SIG-M5 treated with dmso at 0.1 percent for 504 hours (cell line): ENCODE measurements around the gene KIF4B.
"Not testable (repeated sequence)": the region's sequence is repeated elsewhere in the genome, so short reads cannot be mapped to it uniquely, and the experiment has no call there.

Experiments
- DNase-seq: peaks from one replicate; lab custom pipeline; 2025; ENCODE audit not compliant: unreplicated experiment; lab: John Stamatoyannopoulos, UW

Gene KIF4B, protein sequence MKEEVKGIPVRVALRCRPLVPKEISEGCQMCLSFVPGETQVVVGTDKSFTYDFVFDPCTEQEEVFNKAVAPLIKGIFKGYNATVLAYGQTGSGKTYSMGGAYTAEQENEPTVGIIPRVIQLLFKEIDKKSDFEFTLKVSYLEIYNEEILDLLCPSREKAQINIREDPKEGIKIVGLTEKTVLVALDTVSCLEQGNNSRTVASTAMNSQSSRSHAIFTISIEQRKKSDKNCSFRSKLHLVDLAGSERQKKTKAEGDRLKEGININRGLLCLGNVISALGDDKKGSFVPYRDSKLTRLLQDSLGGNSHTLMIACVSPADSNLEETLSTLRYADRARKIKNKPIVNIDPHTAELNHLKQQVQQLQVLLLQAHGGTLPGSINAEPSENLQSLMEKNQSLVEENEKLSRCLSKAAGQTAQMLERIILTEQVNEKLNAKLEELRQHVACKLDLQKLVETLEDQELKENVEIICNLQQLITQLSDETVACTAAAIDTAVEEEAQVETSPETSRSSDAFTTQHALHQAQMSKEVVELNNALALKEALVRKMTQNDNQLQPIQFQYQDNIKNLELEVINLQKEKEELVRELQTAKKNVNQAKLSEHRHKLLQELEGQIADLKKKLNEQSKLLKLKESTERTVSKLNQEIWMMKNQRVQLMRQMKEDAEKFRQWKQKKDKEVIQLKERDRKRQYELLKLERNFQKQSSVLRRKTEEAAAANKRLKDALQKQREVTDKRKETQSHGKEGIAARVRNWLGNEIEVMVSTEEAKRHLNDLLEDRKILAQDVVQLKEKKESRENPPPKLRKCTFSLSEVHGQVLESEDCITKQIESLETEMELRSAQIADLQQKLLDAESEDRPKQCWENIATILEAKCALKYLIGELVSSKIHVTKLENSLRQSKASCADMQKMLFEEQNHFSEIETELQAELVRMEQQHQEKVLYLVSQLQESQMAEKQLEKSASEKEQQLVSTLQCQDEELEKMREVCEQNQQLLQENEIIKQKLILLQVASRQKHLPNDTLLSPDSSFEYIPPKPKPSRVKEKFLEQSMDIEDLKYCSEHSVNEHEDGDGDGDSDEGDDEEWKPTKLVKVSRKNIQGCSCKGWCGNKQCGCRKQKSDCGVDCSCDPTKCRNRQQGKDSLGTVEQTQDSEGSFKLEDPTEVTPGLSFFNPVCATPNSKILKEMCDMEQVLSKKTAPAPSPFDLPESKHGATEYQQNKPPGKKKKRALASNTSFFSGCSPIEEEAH

DNA sequence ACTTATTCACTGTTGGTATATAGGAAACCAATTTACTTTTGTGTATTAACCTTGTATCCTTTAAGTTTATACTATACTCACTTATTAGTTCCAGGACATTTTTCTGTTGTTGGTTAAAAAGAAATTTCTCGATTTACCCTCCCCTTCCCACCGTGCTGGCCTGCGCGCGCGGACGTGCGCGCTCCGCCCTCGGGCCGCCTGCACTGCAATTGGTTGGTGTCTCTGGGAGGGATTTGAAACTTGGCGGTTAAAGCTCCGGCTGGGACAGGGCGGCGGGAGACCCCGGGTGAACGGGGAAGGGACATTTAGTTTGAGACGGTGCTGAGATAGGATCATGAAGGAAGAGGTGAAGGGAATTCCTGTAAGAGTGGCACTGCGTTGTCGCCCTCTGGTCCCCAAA lies at the start of gene KIF4B:
Gene KIF4B (plus strand): TSS at position 230 of the 400 bp plus-strand sequence. CDS start 105 bp downstream, at position 335.
- DNase-seq = no peak

DNA sequence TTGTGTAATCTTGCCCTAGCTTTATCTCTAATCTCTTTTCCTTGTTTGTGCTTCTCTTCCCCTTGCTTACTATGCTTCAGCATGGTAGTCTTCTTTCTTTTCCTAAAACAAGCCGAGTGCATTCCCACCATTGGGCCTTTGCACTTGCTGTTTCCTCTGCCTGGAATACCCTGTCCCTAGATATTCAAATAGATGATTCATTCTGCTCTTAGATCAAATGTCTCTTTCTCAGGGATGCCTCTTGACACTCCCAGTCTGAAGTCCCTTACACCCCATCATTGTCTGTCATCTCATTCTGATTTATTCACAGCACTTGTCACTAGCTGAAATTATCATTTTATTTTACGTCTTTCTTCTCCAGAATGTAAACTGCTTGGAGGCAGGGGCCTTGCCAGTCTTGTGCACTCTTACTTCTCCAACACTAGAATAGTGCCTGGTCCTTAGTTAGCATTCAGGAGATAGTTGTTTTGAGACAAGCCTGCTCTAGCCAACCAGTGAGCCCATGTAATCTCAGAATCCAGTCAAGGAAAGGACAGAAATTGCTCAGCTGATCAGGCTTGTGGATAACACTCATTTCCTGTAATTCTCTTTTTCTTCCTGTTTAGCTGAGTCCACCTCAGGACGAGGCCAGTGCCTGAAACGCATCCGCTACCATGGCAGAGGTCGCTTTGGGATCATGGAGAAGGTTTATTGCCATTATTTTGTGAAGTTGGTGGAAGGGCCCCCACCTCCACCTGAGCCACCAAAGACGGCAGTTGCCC lies 47.3 kb upstream of the KIF4B start:
- DNase-seq = no peak

DNA sequence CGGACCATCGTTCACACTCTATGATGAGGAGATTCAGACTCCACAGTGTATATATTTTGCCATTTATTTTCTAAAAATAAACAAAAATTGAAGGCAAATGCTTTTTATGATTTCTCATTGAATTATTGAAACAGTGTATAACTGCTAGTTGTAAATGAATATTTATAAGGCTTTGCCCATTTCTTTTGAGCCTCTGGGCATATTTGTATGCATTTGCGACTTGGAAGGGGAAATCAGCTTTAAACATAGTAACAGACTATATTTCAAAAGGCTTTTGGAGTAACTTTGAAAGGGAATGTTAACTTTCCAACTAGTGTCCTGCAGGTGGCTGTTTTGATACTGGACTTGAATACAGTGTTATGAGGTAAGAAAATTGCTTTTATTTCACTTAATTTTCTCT lies 46.7 kb upstream of the KIF4B start:
- no peak for DNase-seq

DNA sequence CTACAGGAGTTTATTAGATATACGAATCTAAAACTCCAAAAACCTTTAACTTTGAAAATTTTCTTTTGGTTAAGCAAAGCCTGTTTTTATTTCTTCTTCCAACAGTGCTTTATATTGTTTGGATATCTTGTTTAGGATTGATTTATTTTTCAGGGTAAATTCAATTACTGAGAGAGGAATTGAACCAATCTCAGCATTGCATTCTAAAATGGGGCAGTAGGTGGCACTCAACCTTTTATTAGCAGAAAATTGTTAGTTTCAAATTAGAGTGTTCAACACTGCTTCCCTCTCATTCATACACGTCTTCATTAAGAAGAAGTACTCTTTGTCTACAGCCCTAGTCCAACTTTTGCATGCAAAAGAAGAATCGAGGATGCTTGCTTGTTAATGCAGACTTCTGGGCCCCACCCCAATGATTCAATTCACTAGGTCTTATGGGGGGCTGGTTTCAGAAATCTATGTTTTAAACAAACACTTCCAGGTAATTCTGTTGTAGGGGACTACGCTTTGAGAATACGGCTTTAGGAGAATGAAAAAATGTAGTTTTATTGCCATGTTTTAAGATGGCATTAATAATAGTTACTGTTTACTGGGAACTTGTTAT lies 46.0 kb upstream of the KIF4B start:
- DNase-seq = no peak

DNA sequence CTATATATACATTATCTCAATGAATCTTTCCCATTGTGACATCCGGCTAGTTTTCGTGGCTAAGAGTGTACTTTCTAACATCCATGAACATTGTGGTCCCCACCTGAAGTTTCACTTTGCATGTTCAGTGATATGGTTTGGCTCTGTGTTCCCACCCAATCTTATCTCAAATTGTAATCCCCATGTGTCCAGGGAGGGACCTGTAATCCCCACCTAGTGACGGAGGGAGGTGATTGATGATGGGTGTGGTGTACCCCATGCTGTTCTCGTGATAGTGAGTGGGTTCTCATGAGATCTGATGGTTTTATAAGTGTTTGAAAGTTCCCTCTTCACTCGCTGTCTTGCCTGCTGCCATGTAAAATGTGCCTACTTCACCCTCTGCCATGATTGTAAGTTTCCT lies 44.6 kb upstream of the KIF4B start:
- no peak for DNase-seq

DNA sequence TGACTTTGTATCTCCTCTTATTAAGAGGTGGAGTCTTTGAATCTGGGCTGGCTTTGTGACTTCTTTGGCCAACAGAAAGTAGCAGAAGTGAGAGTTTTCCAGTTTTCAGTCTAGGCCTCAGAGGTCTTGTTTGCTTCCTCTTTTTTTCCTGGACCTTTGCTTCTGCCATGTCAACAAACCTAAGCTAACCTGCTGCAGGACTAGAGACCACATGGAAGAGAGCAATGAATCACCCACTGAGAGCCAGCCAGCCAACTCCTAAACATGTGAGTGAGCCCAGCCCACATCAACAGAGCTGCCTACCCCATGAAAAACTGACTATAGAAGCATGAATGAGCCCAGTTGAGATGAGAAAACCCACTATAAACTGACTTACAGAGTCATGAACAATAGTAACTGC lies 42.8 kb upstream of the KIF4B start:
- peak; percentile 23 for DNase-seq

DNA sequence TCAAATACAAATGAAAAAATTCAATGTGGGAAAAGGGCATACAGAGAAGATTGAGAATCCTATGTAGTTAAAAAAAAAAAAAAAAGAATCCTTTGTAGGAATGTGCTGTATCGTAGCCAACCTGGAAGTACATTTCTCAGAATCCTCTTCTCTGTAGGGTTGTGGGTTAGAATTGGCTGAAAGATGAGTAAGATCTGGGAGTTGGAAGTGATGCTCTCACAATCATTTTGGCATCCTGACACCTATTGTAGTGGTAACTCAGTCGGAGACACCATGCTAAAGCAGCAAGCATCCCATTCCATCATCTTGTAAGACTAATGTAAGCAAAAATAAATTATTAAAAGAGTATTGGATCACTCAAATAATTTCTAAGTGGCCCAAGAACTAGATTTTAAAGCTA lies 42.1 kb upstream of the KIF4B start:
- no peak for DNase-seq

DNA sequence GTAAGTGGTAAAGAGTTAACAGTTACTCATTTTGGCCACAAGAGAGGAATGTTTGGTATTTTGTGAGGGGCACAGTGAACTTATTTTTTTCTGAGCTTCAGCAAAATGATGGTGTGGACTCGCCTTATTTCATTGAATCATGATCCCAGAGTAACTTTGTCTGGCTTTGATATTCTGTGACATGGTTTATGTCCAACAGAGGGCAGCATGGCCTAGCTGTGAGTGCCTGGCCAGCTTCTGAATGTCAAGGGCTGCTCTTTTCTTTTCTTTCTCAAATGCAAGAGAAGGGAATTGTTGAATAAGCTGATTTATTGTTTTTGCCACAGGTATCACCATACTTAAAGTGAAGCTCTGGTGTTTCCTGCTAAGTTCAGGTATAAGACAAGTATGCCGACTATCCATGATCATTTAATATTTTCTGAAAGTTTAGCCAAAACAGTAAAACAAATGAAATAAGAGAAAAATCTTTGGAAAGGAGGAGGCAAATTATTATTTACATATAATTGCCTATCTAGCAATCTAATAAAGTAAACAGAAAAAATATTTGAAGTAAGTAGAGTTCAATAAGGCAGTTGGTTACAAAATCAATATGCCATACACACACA lies 41.0 kb upstream of the KIF4B start:
- peak; percentile 51 for DNase-seq

DNA sequence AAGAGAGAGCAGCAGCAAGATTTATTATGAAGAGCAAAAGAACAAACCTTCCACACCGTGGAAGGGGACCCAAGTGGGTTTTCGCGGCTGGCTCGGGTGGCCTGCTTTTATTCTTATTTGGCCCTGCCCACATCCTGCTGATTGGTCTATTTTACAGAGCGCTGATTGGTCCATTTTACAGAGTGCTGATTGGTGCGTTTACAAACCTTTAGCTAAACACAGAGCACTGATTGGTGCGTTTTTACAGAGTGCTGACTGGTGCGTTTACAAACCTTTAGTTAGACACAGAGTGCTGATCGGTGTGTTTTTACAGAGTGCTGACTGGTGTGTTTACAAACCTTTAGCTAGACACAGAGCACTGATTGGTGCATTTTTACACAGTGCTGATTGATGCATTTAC lies 37.5 kb upstream of the KIF4B start:
- DNase-seq = not testable (repeated sequence)

DNA sequence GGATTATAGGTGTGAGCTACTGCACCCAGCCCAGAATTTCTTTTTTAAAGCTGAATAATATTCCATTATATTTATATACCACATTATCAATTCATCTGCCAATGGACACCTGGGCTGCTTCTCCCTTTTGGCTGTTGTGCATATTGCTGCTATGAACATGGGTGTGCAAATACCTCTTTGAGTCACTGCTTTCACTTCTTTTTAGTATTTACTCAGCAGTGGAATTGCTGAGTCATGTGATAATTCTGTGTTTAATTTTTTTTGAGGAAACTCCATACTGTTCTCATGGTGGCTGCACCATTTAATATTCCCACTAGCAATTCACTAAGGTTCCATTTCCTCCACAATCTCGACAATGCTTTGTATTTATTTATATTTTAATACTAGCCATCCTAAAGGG lies 36.1 kb upstream of the KIF4B start:
- peak; percentile 18 for DNase-seq

DNA sequence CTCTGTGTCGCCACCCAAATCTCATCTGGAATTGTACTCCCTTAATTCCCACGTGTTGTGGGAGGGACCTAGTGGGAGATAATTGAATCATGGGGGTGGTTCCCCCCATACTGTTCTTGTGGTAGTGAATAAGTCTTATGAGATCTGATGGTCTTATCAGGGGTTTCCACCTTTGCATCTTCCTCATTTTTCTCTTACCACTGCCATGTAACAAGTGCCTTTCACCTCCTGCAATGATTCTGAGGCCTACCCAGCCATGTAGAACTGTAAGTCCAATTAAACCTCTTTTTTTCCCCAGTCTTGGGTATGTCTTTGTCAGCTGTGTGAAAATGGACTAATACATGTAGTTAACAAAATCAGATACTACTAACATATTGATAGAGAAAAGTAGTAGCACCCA lies 35.3 kb upstream of the KIF4B start:
- not testable (repeated sequence) for DNase-seq

DNA sequence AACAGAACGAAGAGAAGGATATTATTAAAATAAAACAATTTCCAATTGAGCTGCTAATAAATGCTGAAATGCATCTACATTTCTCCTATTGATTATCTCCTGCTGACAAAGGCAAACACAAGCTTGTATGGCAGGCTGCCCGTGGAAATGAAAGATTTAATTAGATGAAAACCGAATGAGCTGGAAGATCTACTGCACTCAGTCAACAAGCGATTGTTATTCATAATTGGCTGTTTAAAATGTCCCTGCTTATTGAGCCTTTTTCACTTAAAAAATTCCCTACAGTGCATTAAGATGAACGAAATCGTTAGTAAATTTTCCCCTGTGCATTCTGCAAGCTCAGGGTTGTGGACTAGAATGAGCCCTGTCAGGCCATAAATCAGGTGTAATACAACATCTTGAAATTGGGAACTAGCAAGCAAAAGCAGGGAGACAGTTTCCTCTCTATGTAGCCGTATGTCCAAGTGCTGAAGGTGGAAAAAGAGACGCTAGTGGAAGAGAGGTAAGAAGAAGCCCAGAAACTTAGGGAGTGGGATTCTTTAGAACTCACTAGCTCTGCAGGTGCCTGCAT lies 28.5 kb upstream of the KIF4B start:
- no peak for DNase-seq

DNA sequence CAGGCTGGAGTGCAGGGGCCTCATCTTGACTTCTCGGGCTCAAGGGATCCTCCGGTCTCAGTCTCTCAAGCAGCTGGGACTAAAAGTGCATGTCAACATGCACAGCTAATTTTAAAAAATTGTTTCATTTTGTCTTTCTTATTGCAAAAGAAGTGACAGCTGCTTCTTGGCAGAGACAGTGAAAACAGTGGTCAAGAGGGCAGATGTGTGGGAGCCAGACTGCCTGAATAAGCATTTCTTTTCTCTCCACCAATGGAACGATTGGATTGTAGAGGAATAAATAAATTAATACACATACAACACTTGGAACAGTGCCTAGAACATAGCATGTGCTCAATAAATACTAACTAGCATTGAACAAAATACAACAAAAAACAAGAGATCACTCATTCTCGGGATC lies 27.4 kb upstream of the KIF4B start:
- DNase-seq = no peak

DNA sequence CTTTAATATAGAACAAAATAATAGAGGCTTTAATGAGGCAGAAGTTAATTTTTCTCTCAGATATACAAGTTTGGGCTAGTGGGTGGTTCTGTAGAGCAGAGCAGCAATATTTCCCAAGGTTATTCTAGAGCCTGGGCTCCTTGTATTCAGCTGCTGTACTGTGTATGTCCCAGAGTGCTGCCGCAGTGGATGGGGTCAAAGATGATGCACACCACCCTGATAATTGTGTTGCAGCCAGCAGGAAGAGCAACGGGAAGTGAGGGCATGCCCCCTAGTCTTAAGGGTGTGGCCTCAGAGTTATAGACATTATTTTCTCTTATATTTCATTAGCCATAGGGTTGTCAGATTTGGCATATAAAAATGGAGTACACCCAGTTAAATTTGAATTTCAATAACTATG lies 23.9 kb upstream of the KIF4B start:
- no peak for DNase-seq

DNA sequence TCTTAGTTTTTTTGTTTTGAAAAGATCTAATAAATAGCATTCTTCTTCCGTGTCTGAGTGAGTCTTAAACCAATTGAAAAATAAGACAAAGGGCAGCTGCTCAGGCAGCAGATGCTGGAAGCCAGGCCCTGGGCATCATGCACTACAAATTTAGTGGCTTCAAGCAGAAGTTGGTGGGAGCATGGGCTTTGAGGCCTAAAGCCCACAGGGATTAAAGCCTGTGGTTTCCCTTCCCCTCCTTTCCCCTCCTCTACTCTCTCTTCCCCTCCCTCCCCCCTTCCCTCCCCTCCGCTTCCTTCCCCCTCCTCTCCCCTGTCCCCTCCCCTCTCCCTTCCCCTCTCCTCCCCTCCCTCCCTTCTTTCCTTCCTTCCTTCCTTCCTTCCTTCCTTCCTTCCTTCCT lies 20.1 kb upstream of the KIF4B start:
- DNase-seq = no peak

DNA sequence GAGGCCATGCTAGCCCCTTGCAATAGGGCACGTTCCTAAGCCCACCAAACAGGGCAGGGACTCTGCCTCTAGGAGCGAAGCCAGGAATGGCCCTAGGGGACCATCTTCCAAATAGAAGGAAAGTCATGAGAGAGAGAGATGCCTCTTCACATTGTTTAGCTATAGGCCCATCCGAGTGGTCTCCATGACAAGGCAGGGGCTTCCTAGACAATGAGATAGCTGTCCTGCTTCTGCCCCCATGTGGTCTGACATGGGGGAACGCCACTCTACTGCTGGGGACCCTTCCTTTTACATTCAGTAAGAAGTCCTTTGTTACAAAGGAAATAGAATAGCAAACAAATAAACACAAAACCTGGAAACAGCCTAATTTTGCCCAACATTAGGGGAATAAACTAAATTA lies 17.9 kb upstream of the KIF4B start:
- no peak for DNase-seq

DNA sequence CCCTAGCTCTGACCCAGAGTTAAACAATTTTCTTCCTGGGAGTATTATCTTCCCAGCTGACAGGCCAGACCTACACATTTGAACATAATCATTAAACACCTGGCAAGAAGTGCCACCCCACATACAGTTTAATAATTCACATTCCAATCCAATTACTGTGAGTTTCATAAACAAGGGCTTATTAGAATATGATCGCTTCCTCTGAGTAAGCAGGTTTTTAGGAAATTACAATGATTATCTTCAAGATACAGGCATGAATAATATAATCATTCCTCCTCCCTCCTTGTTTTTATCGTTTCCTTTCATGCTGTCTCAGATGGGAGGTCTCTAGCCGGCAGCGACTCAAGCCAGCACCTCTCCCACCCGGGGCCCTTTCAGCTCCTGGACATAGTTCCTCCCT lies 15.8 kb upstream of the KIF4B start:
- DNase-seq = no peak

DNA sequence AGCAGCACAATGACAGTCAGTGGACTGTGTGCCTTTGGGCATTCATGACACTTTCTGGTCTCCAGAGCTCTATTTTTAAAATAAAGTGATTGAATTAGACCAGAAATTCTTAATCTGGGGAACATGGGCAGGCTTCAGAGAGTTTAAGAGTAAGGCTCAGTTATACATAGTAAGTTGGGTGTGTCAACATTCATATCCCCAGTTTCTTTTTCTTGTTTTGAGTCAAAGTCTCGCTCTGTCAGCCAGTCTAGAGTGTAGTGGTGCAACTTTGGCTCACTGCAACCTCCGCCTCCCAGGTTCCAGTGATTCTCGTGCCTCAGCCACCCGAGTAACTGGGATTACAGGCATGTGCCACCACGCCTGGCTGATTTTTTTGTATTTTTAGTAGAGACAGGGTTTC lies 13.7 kb upstream of the KIF4B start:
- DNase-seq = no peak

DNA sequence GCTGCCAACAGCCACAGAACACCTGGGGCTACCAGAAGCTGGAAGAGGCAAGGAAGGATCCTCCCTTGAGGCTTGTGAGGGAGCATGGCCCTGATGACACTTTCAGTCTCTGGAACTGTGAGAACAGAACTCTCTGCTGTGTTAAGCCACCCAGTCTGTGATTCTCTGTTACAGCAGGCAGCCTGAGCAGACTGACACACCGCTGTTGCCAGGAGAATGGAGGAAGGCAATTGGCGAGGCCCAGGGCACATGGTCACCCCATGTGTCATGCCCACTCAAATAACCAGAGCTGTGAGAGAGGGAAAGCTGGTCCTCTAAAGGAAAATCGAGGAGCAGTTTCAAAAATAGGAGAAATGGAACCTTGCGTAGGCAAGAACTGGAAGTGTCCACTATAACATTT lies 12.0 kb upstream of the KIF4B start:
- no peak for DNase-seq

DNA sequence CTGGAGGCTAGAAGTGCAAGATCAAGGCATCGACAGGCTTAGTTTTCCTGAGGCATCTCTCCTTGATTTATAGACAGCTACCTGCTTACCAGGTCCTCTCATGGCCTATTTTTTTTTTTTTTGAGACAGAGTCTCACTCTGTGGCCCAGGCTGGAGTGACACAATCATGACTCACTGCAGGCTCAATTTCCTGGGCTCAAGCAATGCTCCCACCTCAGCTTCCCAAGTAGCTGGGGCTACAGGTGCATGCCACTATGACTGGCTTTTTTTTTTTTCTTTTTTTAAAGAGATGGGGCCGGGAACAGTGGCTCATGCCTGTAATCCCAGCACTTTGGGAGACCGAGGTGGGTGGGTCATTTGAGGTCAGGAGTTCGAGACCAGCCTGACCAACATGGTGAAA lies 10.8 kb upstream of the KIF4B start:
- DNase-seq = not testable (repeated sequence)
